Sigmoid colon (tissue), 7 donors: ENCODE measurements around the gene GRID2. TPM values are rescaled to one million over a fixed set of nuclear protein-coding genes. Genes with fewer than 3 reads are reported as not detected.

ENCODE experiments used
- DNase-seq: peaks from one replicate; pipeline ENCODE4 v3.0.0-alpha.2; 2019
- H3K27ac ChIP-seq, 4 donors: fragments of 200-600 bp; sonication (generic); one replicate each; pipeline ENCODE4 v1.5.1; 2016 to 2019; ENCODE audit warnings: mild to moderate bottlenecking in 1 of 4
- H3K27me3 ChIP-seq, 3 donors: fragments of 200-600 bp; sonication (generic); one replicate each; pipeline ENCODE4 v1.5.1; 2019; ENCODE audit warnings: mild to moderate bottlenecking in 1 of 3
- H3K36me3 ChIP-seq, 4 donors: fragments of 200-600 bp; sonication (generic); one replicate each; pipeline ENCODE4 v1.5.1; 2016 to 2019
- H3K4me1 ChIP-seq, 4 donors: fragments of 200-600 bp; sonication (generic); one replicate each; pipeline ENCODE4 v1.5.1; 2017 to 2019
- H3K4me3 ChIP-seq, 4 donors: fragments of 200-600 bp; sonication (generic); one replicate each; pipeline ENCODE4 v1.5.1; 2017 to 2019; ENCODE audit warnings: mild to moderate bottlenecking in 2 of 4, moderate library complexity in 1 of 4
- H3K9me3 ChIP-seq, 4 donors: fragments of 200-600 bp in 3 of 4; sonication (generic) in 3 of 4; one replicate each; pipeline versions ENCODE4 v1.5.1 to v1.6.1; 2013 to 2019
- CTCF ChIP-seq, 4 experiments: fragments of 450-650 bp in 3 of 4; fragments of 200-600 bp in 1 of 4; IDR thresholded peaks; one replicate each; pipeline ENCODE4 v1.5.1; 2016 to 2019; ENCODE audit warnings: antibody characterized with exemption in 4 of 4, mild to moderate bottlenecking in 3 of 4, moderate library complexity in 2 of 4
- EP300 ChIP-seq, 4 donors: sonication (generic); formaldehyde crosslinking; IDR thresholded peaks; one replicate each; pipeline ENCODE4 v1.6.1; 2017; ENCODE audit warnings: antibody characterized with exemption in 4 of 4
- POLR2A ChIP-seq, 2 donors: fragments of 450-650 bp; IDR thresholded peaks; one replicate each; pipeline ENCODE4 v1.6.1; 2016; ENCODE audit warnings: antibody characterized with exemption in 2 of 2, mild to moderate bottlenecking in 2 of 2, moderate library complexity in 2 of 2
- POLR2AphosphoS5 ChIP-seq, 4 donors: sonication (generic); formaldehyde crosslinking; IDR thresholded peaks; one replicate each; pipeline ENCODE4 v1.6.1; 2017; ENCODE audit warnings: antibody characterized with exemption in 4 of 4
- WGBS, 2 donors: extraction: QIAGEN DNeasy Blood & Tissue Kit; methylation state at CpG; one replicate each; pipeline ENCODE4 v1.1.7; 2013; 5-methylcytosine and 5-hydroxymethylcytosine counted together
- intact Hi-C: fragments of 100-400 bp; cut with DNase I; formaldehyde crosslinking; loops from one replicate; pipeline ENCODE4 v1.15.1; 2023
- polyA plus RNA-seq, 3 donors: library from polyadenylated mRNA; stranded (reverse); fragments of 200-250 nt; gene quantifications; one replicate each; pipeline ENCODE4 v1.2.3, GENCODE V29; 2013
- total RNA-seq, 4 donors: library from RNA; depleted of rRNA; stranded (reverse); fragments of >200 nt; gene quantifications; one replicate each; pipeline ENCODE4 v1.1.0, GENCODE V29; 2016
- donor health status: healthy with polysubstance abuse.
- donor health status: Bipolar disorder and iron deficiency.
- donor health status: healthy.

The GRID2 gene
- total and polyA plus RNA-seq, 7 donors = 0.04 to 1.9 (median 0.28) TPM; not detected in 2

GRCh38 chr4:92825256-92825655, 521.5 kb downstream of the GRID2 start:
- WGBS, 2 donors = 17 to 64% methylated on average over 3 of the region's 3 CpGs
- H3K27ac ChIP-seq = no peak overlapping the region
- H3K4me3 ChIP-seq = no peak overlapping the region
- no peaks in the 10 kb centered on the region for H3K4me1 ChIP-seq
- intact Hi-C loops = no loop called here
- no peaks in the 10 kb centered on the region for H3K27me3 ChIP-seq
- DNase-seq = no peak
- no peaks in the 10 kb centered on the region for H3K36me3 ChIP-seq
- TF ChIP-seq CTCF (IDR thresholded peaks at IDR 0.05) (no peak), POLR2AphosphoS5 (IDR thresholded peaks at IDR 0.05) (no peak)
- no peaks in the 10 kb centered on the region for H3K9me3 ChIP-seq

- Histone ChIP-seq H3K27me3 (no peaks in the 10 kb centered on the region), H3K4me3 (no peak overlapping the region), H3K4me1 (no peaks in the 10 kb centered on the region), H3K27ac (no peak overlapping the region), H3K36me3 (no peaks in the 10 kb centered on the region), H3K9me3 (no peaks in the 10 kb centered on the region)
- intact Hi-C loops = no loop called here
- DNase-seq = no peak
- TF ChIP-seq EP300 (IDR thresholded peaks at IDR 0.05) (no peak), POLR2A (IDR thresholded peaks at IDR 0.05) (no peak), POLR2AphosphoS5 (IDR thresholded peaks at IDR 0.05) (no peak), CTCF (IDR thresholded peaks at IDR 0.05) (no peak)
These were observed 522.0 kb downstream of the GRID2 start for GRCh38 chr4:92825791-92826190.

- H3K36me3 ChIP-seq = no peaks in the 10 kb centered on the region
- DNase-seq = no peak
- H3K27me3 ChIP-seq = no peaks in the 10 kb centered on the region
- no peaks in the 10 kb centered on the region for H3K9me3 ChIP-seq
- intact Hi-C loops = no loop called here
- TF ChIP-seq POLR2AphosphoS5 (IDR thresholded peaks at IDR 0.05) (no peak), POLR2A (IDR thresholded peaks at IDR 0.05) (no peak), CTCF (IDR thresholded peaks at IDR 0.05) (no peak), EP300 (IDR thresholded peaks at IDR 0.05) (no peak)
- H3K4me3 ChIP-seq = no peak overlapping the region
- no peak overlapping the region for H3K27ac ChIP-seq
- no peaks in the 10 kb centered on the region for H3K4me1 ChIP-seq
These were observed 527.0 kb downstream of the GRID2 start for GRCh38 chr4:92830771-92831170.

GRCh38 chr4:92840880-92841279, 537.1 kb downstream of the GRID2 start:
- Histone ChIP-seq H3K9me3 (no peaks in the 10 kb centered on the region), H3K27me3 (no peaks in the 10 kb centered on the region), H3K4me3 (no peak overlapping the region), H3K4me1 (no peaks in the 10 kb centered on the region), H3K27ac (no peak overlapping the region), H3K36me3 (no peaks in the 10 kb centered on the region)
- no peak for DNase-seq
- intact Hi-C loops = no loop called here
- TF ChIP-seq EP300 (IDR thresholded peaks at IDR 0.05) = no peak
- TF ChIP-seq POLR2AphosphoS5 (IDR thresholded peaks at IDR 0.05) = no peak
- TF ChIP-seq POLR2A (IDR thresholded peaks at IDR 0.05) = no peak
- TF ChIP-seq CTCF (IDR thresholded peaks at IDR 0.05) = no peak

- intact Hi-C loops = no loop called here
- Histone ChIP-seq H3K27ac (no peak overlapping the region), H3K36me3 (no peaks in the 10 kb centered on the region), H3K27me3 (no peaks in the 10 kb centered on the region), H3K4me1 (no peaks in the 10 kb centered on the region), H3K4me3 (no peak overlapping the region), H3K9me3 (no peaks in the 10 kb centered on the region)
- TF ChIP-seq CTCF (IDR thresholded peaks at IDR 0.05) = no peak
- no peak for TF ChIP-seq EP300 (IDR thresholded peaks at IDR 0.05)
- TF ChIP-seq POLR2AphosphoS5 (IDR thresholded peaks at IDR 0.05) = no peak
- TF ChIP-seq POLR2A (IDR thresholded peaks at IDR 0.05) = no peak
- WGBS, 2 donors = 82 to 89% methylated on average over 4 of the region's 4 CpGs
- no peak for DNase-seq
These were observed 540.0 kb downstream of the GRID2 start for GRCh38 chr4:92843784-92844183.
